ENCODE data around the gene DDX23. TPM values are rescaled to one million over a fixed set of nuclear protein-coding genes. Genes with fewer than 3 reads are reported as not detected.
A peak's percentile ranks its signal among the peaks of the same experiment; 100 is the strongest.

The DDX23 gene
- total and polyA plus RNA-seq, 10 donors = 33.1 to 104 (median 83.5) TPM

- H3K4me1 ChIP-seq = peaks cover 0 to 12% (median 2%) of the 10 kb centered on the region in 6 donors
- 77 to 93% (median 92%) methylated on average over 3 of the region's 3 CpGs for WGBS, 5 donors
- H3K27me3 ChIP-seq (replicated peaks in 1 of 7) = peaks cover 0 to 49% (median 5%) of the 10 kb centered on the region in 7 donors
- intact Hi-C loops (cut with DNase I; ENCODE audit: low total_unique reads) = no loop called here
- H3K36me3 ChIP-seq = no peaks in the 10 kb centered on the region
- H3K27ac ChIP-seq = no peak overlapping the region
- DNase-seq = no peak
- TF ChIP-seq POLR2A (IDR thresholded peaks at IDR 0.05) (no peak), POLR2AphosphoS5 (IDR thresholded peaks at IDR 0.05) (no peak), CTCF (IDR thresholded peaks at IDR 0.05 in 8 of 11, conservative IDR thresholded peaks at IDR 0.05 in 3 of 11) (no peak)
- H3K9me3 ChIP-seq = no peaks in the 10 kb centered on the region
- no peak overlapping the region for H3K4me3 ChIP-seq
Observed at GRCh38 chr12:48882972-48883304, 31.0 kb upstream of the DDX23 start.

DNA sequence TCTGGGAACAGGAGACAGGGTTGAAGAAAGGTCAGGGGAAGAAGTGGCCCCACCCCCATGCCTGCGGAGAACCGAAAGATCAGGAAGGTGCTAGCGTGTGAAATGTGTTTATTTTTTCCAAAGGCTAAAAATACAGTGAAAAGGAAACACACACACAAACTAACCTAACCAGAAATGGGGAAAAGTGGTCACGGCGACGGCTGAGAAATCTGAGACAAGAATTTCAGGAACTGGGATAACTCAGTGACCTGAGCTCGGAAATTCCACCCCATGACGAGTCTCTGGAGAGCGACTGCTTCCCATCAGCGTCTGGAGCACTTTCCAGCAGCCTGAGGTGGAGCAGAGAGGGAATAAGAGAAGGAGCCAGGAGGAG, 30.3 kb upstream of the DDX23 start:
- DNase-seq = no peak
- Histone ChIP-seq H3K9me3 (no peaks in the 10 kb centered on the region), H3K4me3 (peak overlapping the region in 1 of 8 donors; percentile 10), H3K27ac (no peak overlapping the region), H3K4me1 (peaks cover 0 to 12% (median 2%) of the 10 kb centered on the region in 6 donors), H3K27me3 (replicated peaks in 1 of 7) (peaks cover 0 to 49% (median 5%) of the 10 kb centered on the region in 7 donors), H3K36me3 (no peaks in the 10 kb centered on the region)
- WGBS, 5 donors = 7 to 17% (median 13%) methylated on average over 10 of the region's 10 CpGs
- TF ChIP-seq CTCF (IDR thresholded peaks at IDR 0.05 in 8 of 11, conservative IDR thresholded peaks at IDR 0.05 in 3 of 11) = no peak
- TF ChIP-seq POLR2AphosphoS5 (IDR thresholded peaks at IDR 0.05) = no peak
- TF ChIP-seq POLR2A (IDR thresholded peaks at IDR 0.05) = no peak
- intact Hi-C loops (cut with DNase I; ENCODE audit: low total_unique reads) = no loop called here

GRCh38 chr12:48881686-48882314, 29.8 kb upstream of the DDX23 start:
- H3K4me3 ChIP-seq = peak overlapping the region in 1 of 8 donors; percentile 10

More at GRCh38 chr12:48881686-48882314, 29.8 kb upstream of the DDX23 start:
- no peaks in the 10 kb centered on the region for H3K9me3 ChIP-seq
- no peak overlapping the region for H3K27ac ChIP-seq
- 44 to 56% (median 49%) methylated on average over 9 of the region's 9 CpGs for WGBS, 5 donors
- no peaks in the 10 kb centered on the region for H3K36me3 ChIP-seq
- intact Hi-C loops (cut with DNase I; ENCODE audit: low total_unique reads) = no loop called here
- peaks cover 0 to 49% (median 5%) of the 10 kb centered on the region in 7 donors for H3K27me3 ChIP-seq (replicated peaks in 1 of 7)
- TF ChIP-seq POLR2AphosphoS5 (IDR thresholded peaks at IDR 0.05) (no peak), CTCF (IDR thresholded peaks at IDR 0.05 in 8 of 11, conservative IDR thresholded peaks at IDR 0.05 in 3 of 11) (no peak), POLR2A (IDR thresholded peaks at IDR 0.05) (no peak)
- no peak for DNase-seq
- H3K4me1 ChIP-seq = peaks cover 0 to 12% (median 2%) of the 10 kb centered on the region in 6 donors

All from spleen (tissue), 11 donors.